Measurements from ENCODE around the gene KRTAP29-1.

KRTAP29-1 gene

GRCh38 chr17:41345992-41346391 lies 43.3 kb upstream of the KRTAP29-1 start:
- no peak for TF ChIP-seq CTCF (IDR thresholded peaks at IDR 0.05)
- Histone ChIP-seq H3K79me2 (no peaks in the 10 kb centered on the region), H3K27ac (no peak overlapping the region), H3K27me3 (ENCODE audit: control insufficient read depth, insufficient read depth, low read length) (no peaks in the 10 kb centered on the region), H3K9ac (no peak overlapping the region), H3K4me3 (ENCODE audit: low read depth, low read length) (no peak overlapping the region), H3K4me2 (ENCODE audit: low read length) (no peak overlapping the region), H2AFZ (no peak overlapping the region), H3K9me3 (ENCODE audit: control insufficient read depth, low read length) (no peaks in the 10 kb centered on the region), H3K4me1 (no peaks in the 10 kb centered on the region), H3K36me3 (ENCODE audit: control insufficient read depth, insufficient read depth, low read length) (no peaks in the 10 kb centered on the region)

GRCh38 chr17:41343029-41343428 lies 40.4 kb upstream of the KRTAP29-1 start:
- no peak overlapping the region for H3K4me2 ChIP-seq (ENCODE audit: low read length)
- no peaks in the 10 kb centered on the region for H3K79me2 ChIP-seq
- H2AFZ ChIP-seq, result no peak overlapping the region
- TF ChIP-seq CTCF (IDR thresholded peaks at IDR 0.05), result no peak
- no peak overlapping the region for H3K27ac ChIP-seq
- no peak overlapping the region for H3K4me3 ChIP-seq (ENCODE audit: low read depth, low read length)
- H3K9me3 ChIP-seq (ENCODE audit: control insufficient read depth, low read length), result no peaks in the 10 kb centered on the region
- H3K9ac ChIP-seq, result no peak overlapping the region
- no peaks in the 10 kb centered on the region for H3K36me3 ChIP-seq (ENCODE audit: control insufficient read depth, insufficient read depth, low read length)
- H3K27me3 ChIP-seq (ENCODE audit: control insufficient read depth, insufficient read depth, low read length), result no peaks in the 10 kb centered on the region
- peaks cover 3% of the 10 kb centered on the region for H3K4me1 ChIP-seq

- Histone ChIP-seq H3K4me3 (ENCODE audit: low read depth, low read length) (no peak overlapping the region), H3K27ac (no peak overlapping the region), H3K27me3 (ENCODE audit: control insufficient read depth, insufficient read depth, low read length) (no peaks in the 10 kb centered on the region), H3K4me1 (peaks cover 3% of the 10 kb centered on the region), H3K4me2 (ENCODE audit: low read length) (no peak overlapping the region), H3K79me2 (no peaks in the 10 kb centered on the region), H3K9me3 (ENCODE audit: control insufficient read depth, low read length) (no peaks in the 10 kb centered on the region), H3K36me3 (ENCODE audit: control insufficient read depth, insufficient read depth, low read length) (no peaks in the 10 kb centered on the region), H3K9ac (no peak overlapping the region), H2AFZ (no peak overlapping the region)
- no peak for TF ChIP-seq CTCF (IDR thresholded peaks at IDR 0.05)
These were observed 38.5 kb upstream of the KRTAP29-1 start for GRCh38 chr17:41340934-41341861.

GRCh38 chr17:41340494-41340893 lies 37.8 kb upstream of the KRTAP29-1 start:
- Histone ChIP-seq H3K4me1 (peaks cover 3% of the 10 kb centered on the region), H3K4me3 (ENCODE audit: low read depth, low read length) (no peak overlapping the region), H3K27ac (no peak overlapping the region), H3K27me3 (ENCODE audit: control insufficient read depth, insufficient read depth, low read length) (no peaks in the 10 kb centered on the region), H3K9ac (no peak overlapping the region), H3K36me3 (ENCODE audit: control insufficient read depth, insufficient read depth, low read length) (no peaks in the 10 kb centered on the region), H3K4me2 (ENCODE audit: low read length) (no peak overlapping the region), H2AFZ (no peak overlapping the region), H3K9me3 (ENCODE audit: control insufficient read depth, low read length) (no peaks in the 10 kb centered on the region), H3K79me2 (no peaks in the 10 kb centered on the region)
- no peak for TF ChIP-seq CTCF (IDR thresholded peaks at IDR 0.05)

Data from parathyroid adenoma (tissue), 2 donors.